HUES48 (cell line): ENCODE data around the gene PLK2.
A peak's percentile ranks its signal among the peaks of the same experiment; 100 is the strongest.

Experiments used
- H3K27ac ChIP-seq: one replicate; pipeline ENCODE4 v1.7.0; 2013; ENCODE audit warnings: low read depth, low read length, inconsistent platforms
- H3K27me3 ChIP-seq: 2 replicates; pipeline ENCODE4 v1.6.1; 2013; ENCODE audit warnings: mild to moderate bottlenecking, low read length; ENCODE audit not compliant: control insufficient read depth, insufficient read depth
- H3K36me3 ChIP-seq: 2 replicates; pipeline ENCODE4 v1.6.1; 2013; ENCODE audit warnings: low read length; ENCODE audit not compliant: control insufficient read depth, insufficient read depth
- H3K4me1 ChIP-seq: 2 replicates; pipeline ENCODE4 v1.6.1; 2013; ENCODE audit warnings: mild to moderate bottlenecking, low read length; ENCODE audit not compliant: control insufficient read depth, insufficient read depth
- H3K4me3 ChIP-seq: 2 replicates; pipeline ENCODE4 v1.5.1; 2013; ENCODE audit warnings: mild to moderate bottlenecking, low read depth, low read length
- H3K9ac ChIP-seq: 2 replicates; pipeline ENCODE4 v1.6.1; 2013; ENCODE audit warnings: mild to moderate bottlenecking, low read depth, low read length, moderate library complexity
- H3K9me3 ChIP-seq: 2 replicates; pipeline ENCODE4 v1.6.1; 2013; ENCODE audit warnings: low read length; ENCODE audit not compliant: control insufficient read depth, insufficient read depth

The PLK2 gene

GRCh38 chr5:58477760-58478376, 18.0 kb upstream of the PLK2 start:
- H3K9ac ChIP-seq: no peak overlapping the region
- H3K27me3 ChIP-seq: no peaks in the 10 kb centered on the region
- H3K4me3 ChIP-seq: no peak overlapping the region
- H3K27ac ChIP-seq: no peak overlapping the region
- H3K4me1 ChIP-seq: no peaks in the 10 kb centered on the region
- H3K36me3 ChIP-seq: no peaks in the 10 kb centered on the region
- peaks cover 22% of the 10 kb centered on the region for H3K9me3 ChIP-seq

DNA sequence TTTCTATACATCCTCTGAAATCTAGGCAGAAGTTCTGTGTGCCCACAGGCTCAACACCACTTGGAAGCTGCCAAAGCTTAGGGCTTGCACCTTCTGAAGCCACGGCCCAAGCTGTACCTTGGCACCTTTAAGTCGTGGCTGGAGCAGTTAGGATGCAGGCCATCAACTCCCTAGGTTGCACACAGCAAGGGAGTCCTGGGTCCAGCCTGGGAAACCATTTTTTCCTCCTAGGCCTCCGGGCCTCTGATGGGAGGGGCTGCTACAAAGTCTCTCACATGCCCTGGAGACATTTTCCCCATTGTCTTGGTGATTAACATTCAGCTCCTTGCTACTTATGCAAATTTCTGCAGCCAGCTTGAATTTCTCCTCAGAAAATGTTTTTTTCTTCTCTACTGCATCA, 15.5 kb upstream of the PLK2 start:
- no peak overlapping the region; the same call in 1 of the 2 replicates for H3K4me3 ChIP-seq
- H3K27me3 ChIP-seq: no peaks in the 10 kb centered on the region
- H3K9me3 ChIP-seq: peaks cover 22% of the 10 kb centered on the region
- H3K36me3 ChIP-seq: no peaks in the 10 kb centered on the region
- no peaks in the 10 kb centered on the region for H3K4me1 ChIP-seq
- H3K9ac ChIP-seq: no peak overlapping the region
- no peak overlapping the region for H3K27ac ChIP-seq

DNA sequence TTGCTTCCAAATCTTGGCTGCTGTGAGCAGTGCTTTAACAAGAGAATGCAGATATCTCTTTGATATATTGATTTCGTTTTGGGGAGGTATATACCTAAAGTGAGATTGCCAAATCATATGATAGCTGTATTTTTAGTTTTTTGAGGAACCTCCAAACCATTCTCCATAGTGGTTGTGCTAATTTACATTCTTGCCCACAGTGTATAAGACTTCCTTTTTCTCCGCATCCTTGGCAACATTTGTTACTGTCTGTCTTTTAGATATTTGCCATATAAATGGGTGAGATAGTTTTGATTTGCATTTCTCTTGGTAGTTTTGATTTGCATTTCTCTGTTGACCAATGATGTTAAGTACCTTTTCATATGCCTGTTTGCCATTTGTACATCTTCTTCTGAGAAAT, 10.0 kb upstream of the PLK2 start:
- peaks cover 8% of the 10 kb centered on the region for H3K9me3 ChIP-seq
- H3K9ac ChIP-seq: no peak overlapping the region
- no peak overlapping the region for H3K4me3 ChIP-seq
- no peak overlapping the region for H3K27ac ChIP-seq
- no peaks in the 10 kb centered on the region for H3K27me3 ChIP-seq
- H3K4me1 ChIP-seq: peaks cover 9% of the 10 kb centered on the region
- no peaks in the 10 kb centered on the region for H3K36me3 ChIP-seq

DNA sequence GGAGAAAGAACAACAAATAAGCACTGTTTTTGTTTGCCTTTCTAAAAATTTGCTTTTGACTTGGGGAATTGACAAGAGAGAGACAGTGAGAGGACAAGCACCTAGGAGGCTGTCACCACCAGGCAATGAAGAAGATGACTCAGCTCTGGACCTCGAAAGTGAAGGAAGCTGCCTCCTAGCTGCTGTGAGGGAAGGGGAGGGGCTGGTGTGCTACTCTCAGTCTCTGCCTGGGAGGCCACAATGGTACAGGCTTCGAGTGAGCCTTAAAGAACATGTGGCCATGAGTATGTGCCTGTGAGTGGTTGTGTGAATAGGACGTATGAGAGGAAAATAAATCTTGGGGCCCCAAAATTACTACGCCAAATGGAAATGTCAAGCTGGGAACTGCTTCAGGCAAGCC, 7.1 kb upstream of the PLK2 start:
- no peak overlapping the region for H3K4me3 ChIP-seq
- no peaks in the 10 kb centered on the region; the same call in 1 of the 2 replicates for H3K9me3 ChIP-seq
- H3K9ac ChIP-seq: no peak overlapping the region
- H3K27me3 ChIP-seq: no peaks in the 10 kb centered on the region
- no peak overlapping the region for H3K27ac ChIP-seq
- H3K36me3 ChIP-seq: no peaks in the 10 kb centered on the region
- peaks cover 15% of the 10 kb centered on the region for H3K4me1 ChIP-seq

GRCh38 chr5:58462623-58463230, 2.8 kb upstream of the PLK2 start:
- Histone ChIP-seq H3K36me3 (peaks cover 5% of the 10 kb centered on the region), H3K27ac (no peak overlapping the region), H3K9me3 (no peaks in the 10 kb centered on the region; the same call in 1 of the 2 replicates), H3K4me3 (no peak overlapping the region), H3K4me1 (peaks cover 20% of the 10 kb centered on the region), H3K9ac (no peak overlapping the region), H3K27me3 (peaks cover 16% of the 10 kb centered on the region)

- Histone ChIP-seq H3K4me1 (peaks cover 14% of the 10 kb centered on the region), H3K27ac (peak overlapping the region; percentile 53), H3K9me3 (no peaks in the 10 kb centered on the region; the same call in 1 of the 2 replicates), H3K9ac (no peak overlapping the region), H3K36me3 (peaks cover 10% of the 10 kb centered on the region), H3K27me3 (peaks cover 16% of the 10 kb centered on the region), H3K4me3 (no peak overlapping the region)
Measured at GRCh38 chr5:58462154-58462553, 2.3 kb upstream of the PLK2 start.

GRCh38 chr5:58460732-58461286, 923 bp upstream of the PLK2 start:
- Histone ChIP-seq H3K4me1 (peaks cover 13% of the 10 kb centered on the region), H3K9me3 (no peaks in the 10 kb centered on the region), H3K9ac (0 out of 2 replicates have a peak overlapping the region, but pooled peaks have one; percentile 47), H3K36me3 (peaks cover 23% of the 10 kb centered on the region), H3K27me3 (peaks cover 16% of the 10 kb centered on the region), H3K4me3 (peak overlapping the region; percentile 65), H3K27ac (peak overlapping the region; percentile 44)

- Histone ChIP-seq H3K9ac (peak overlapping the region; percentile 47), H3K27me3 (peaks cover 16% of the 10 kb centered on the region), H3K4me3 (peak overlapping the region; percentile 65), H3K27ac (peak overlapping the region; percentile 23), H3K36me3 (peaks cover 38% of the 10 kb centered on the region), H3K9me3 (no peaks in the 10 kb centered on the region), H3K4me1 (peaks cover 13% of the 10 kb centered on the region)
Measured at GRCh38 chr5:58459146-58460001, 512 bp downstream of the PLK2 start.

- Histone ChIP-seq H3K27ac (peak overlapping the region; percentile 23), H3K9ac (peak overlapping the region; percentile 47; the same call in 1 of the 2 replicates)
Measured at GRCh38 chr5:58458743-58459145, 1.1 kb downstream of the PLK2 start.

DNA sequence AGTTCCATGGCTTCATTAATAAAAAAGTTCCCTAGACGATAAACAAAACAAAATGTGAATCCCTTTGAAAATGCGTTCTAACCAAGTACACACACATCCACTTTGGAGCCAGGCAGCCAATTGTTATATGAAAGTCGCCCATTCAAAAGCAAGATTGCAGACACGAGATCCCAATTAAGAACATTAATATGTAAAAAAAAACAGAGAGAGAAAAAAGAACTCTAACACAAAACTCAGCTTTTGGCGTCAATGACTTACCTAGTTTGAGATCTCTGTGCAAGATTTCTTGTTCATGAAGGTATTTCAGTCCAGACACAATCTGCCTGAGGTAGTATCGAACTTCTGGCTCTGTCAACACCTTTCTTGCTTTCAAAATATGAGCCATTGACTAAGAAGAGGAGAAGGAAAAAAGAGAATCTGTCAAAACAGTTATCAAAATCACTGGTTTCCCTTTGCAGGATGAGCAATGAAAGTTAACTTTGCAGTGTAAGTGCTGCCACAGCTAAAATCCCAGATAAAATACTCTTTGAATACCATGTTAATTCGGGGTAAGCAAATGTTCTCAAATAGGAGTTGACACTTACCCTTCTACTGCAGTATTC, 1.6 kb downstream of the PLK2 start:
- H3K9me3 ChIP-seq: no peaks in the 10 kb centered on the region
- H3K4me3 ChIP-seq: peak overlapping the region; percentile 65
- H3K27me3 ChIP-seq: peaks cover 16% of the 10 kb centered on the region
- H3K36me3 ChIP-seq: peaks cover 46% of the 10 kb centered on the region
- H3K9ac ChIP-seq: no peak overlapping the region
- H3K27ac ChIP-seq: no peak overlapping the region
- peaks cover 13% of the 10 kb centered on the region for H3K4me1 ChIP-seq

More at GRCh38 chr5:58458743-58459145, 1.1 kb downstream of the PLK2 start:
- no peaks in the 10 kb centered on the region for H3K9me3 ChIP-seq
- peaks cover 44% of the 10 kb centered on the region for H3K36me3 ChIP-seq
- H3K4me3 ChIP-seq: peak overlapping the region; percentile 65
- peaks cover 13% of the 10 kb centered on the region for H3K4me1 ChIP-seq
- peaks cover 16% of the 10 kb centered on the region for H3K27me3 ChIP-seq
